Choroid plexus epithelial cell (primary cell): ENCODE data around the gene GLRX2.

Experiments used
- DNase-seq: peaks from one replicate; pipeline ENCODE4 v3.0.0-alpha.2; 2010; ENCODE audit warnings: low read depth
- H3K4me3 ChIP-seq: 2 replicates; pipeline ENCODE4 v1.5.1; 2011; ENCODE audit warnings: low read depth, mild to moderate bottlenecking, control low read depth, low read length, moderate library complexity
- TF ChIP-seq, protein P1 (sequence below): conservative IDR thresholded peaks from 2 replicates; pipeline ENCODE4 v1.5.1; 2011; ENCODE audit warnings: low read depth, mild to moderate bottlenecking, control low read depth, inconsistent platforms, low read length, moderate library complexity

Gene GLRX2, protein sequence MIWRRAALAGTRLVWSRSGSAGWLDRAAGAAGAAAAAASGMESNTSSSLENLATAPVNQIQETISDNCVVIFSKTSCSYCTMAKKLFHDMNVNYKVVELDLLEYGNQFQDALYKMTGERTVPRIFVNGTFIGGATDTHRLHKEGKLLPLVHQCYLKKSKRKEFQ

DNA sequence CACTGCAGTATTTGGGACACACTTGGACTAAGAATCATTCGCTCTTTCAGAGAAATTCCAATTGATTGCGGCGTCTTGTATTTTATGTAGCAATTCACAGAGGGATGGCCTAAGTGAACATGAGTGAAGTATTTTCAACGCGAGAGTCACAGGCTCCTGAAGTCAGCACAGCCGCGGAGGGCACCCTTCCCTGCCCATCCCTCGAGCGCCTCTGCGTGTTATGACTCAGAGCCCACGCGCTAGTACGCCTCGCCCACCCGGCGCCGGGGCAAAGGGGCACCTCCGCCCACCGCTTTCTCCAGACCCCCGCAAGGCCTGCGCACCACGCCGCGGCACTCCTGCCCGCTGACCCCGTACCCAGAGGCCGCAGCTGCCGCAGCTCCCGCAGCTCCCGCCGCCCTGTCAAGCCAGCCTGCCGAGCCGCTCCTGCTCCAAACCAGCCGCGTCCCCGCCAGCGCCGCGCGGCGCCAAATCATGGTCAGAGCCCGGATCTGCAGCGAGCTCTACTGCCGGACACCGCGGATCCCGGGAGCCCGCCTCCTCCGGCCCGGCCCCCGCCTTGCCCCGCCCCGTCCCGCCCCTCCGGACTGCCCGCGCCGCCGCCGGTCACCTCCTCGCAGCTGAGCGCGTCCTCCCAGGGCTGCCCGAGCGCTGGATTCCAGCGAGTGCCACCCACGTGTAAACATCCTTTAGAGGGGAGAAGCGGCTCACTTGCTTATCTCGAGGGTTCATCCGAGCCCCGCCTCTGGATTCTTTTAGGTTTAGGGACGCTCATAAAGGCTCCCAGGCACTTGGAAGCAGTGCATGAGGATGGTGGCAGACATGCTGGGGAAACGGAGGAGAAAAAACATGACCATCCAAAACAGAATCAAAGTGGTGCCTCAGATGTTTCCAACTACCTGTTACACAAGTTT is at the start of gene GLRX2:
Gene GLRX2, minus strand, starts transcription at position 508 of the 914 bp plus-strand sequence. Its CDS starts 32 bp downstream, at position 476.
- peak within 1 kb of the TSS; percentile 80 for H3K4me3 ChIP-seq
- DNase-seq: peak; percentile 88
- TF ChIP-seq, protein P1, sequence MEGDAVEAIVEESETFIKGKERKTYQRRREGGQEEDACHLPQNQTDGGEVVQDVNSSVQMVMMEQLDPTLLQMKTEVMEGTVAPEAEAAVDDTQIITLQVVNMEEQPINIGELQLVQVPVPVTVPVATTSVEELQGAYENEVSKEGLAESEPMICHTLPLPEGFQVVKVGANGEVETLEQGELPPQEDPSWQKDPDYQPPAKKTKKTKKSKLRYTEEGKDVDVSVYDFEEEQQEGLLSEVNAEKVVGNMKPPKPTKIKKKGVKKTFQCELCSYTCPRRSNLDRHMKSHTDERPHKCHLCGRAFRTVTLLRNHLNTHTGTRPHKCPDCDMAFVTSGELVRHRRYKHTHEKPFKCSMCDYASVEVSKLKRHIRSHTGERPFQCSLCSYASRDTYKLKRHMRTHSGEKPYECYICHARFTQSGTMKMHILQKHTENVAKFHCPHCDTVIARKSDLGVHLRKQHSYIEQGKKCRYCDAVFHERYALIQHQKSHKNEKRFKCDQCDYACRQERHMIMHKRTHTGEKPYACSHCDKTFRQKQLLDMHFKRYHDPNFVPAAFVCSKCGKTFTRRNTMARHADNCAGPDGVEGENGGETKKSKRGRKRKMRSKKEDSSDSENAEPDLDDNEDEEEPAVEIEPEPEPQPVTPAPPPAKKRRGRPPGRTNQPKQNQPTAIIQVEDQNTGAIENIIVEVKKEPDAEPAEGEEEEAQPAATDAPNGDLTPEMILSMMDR: no peak

DNA sequence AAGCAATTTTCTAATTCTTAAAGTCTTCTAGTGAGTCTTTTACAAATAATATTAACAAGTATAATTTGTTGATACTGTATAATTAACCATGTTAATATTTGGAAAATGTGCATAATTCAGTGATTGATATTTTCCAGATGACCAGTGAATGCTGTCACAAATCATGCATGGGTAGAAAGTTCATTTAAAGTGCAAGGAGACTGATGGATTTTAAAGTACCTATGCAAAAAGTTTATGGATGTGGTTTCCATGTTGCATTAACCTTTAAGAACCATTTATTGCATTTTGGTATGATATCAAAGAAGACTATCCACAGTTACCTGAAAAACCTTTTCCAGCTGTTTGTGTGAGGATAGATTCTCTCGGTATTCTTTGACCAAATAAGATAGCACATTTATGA is 39.8 kb upstream of the GLRX2 start:
- TF ChIP-seq, protein P1: no peak
- DNase-seq: no peak

DNA sequence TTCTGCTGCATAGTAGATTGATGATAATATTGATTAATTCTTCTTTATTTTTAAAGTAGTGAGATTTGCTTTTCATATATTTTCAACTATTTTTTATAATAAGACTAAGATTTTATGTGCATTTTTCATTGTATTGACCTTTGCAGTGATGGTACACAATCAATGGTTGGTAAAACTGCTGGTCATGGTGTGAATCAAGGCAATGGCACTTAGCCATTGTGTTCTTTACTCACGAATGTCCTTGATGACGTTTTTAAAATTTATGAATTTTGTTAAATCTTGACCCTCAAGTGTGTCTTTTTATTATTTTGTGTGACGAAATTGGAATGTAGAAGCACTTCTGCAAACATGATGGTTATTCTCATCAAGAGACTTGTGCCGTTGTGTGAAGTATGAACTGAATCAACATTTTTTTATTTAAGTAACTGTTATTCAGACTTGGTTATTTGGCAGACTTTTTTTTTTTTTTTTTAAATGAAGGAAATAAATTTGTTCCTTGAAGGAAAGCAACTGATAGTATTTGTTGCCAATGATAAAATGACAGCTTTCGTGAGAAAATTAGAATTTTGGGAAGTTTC is 39.2 kb upstream of the GLRX2 start:
- DNase-seq: no peak
- TF ChIP-seq, protein P1: no peak
- no peak overlapping the region for H3K4me3 ChIP-seq

More for the DNA sequence above, 39.8 kb upstream of the GLRX2 start:
- no peak overlapping the region for H3K4me3 ChIP-seq

DNA sequence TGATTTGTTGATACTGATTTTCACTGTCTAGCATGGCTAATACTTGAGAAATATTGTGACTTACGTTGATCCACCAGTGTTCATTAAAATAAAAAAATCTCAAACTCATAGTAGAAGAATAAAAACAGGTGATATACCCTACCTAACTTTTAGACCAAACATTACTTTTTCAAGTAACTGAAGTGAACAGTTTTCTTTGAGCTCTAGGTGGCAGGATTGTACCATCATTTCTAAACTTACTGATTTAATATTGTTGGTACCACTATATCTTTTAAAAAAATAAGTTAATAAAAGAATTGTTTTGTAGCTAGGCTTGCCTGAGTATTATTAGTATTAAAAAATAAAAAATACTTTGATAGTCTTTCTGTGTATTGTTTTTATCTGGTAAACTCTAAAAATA is 38.1 kb upstream of the GLRX2 start:
- TF ChIP-seq, protein P1: peak; percentile 51
- peak; percentile 51 for DNase-seq
- no peak overlapping the region for H3K4me3 ChIP-seq

DNA sequence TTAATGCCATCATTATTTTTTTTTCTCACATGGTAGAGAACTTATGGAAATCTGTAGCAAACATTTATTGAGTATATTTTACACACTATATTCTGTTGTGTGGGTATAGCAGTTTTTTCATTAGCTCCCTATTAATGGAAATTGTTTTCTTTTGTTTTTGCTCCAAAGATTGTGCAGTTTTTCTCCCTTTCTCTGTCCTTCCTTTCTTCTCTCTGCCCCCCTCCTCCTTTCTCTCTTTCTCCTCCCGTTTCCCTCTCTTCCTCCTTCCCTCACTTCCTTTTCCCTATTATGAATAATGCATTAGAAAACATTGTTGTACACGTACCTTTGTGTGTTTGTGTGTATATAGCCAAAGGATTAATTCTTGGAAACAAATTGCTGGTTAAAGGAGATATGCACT is 37.2 kb upstream of the GLRX2 start:
- no peak for DNase-seq
- H3K4me3 ChIP-seq: no peak overlapping the region
- TF ChIP-seq, protein P1: no peak

DNA sequence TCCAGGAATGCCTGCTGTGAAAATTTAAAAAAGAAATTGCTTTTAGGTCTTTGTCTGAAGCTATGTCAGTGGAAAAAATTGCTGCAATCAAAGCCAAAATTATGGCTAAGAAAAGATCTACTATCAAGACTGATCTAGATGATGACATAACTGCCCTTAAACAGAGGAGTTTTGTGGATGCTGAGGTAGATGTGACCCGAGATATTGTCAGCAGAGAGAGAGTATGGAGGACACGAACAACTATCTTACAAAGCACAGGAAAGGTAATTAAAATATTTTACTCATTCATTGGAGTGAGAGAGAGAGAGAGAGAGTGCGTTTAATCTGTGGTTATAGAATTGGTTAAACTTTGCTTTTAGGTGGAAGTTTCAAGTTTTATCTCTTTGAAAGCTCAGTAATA is 36.6 kb upstream of the GLRX2 start:
- DNase-seq: no peak
- TF ChIP-seq, protein P1: no peak
- no peak overlapping the region for H3K4me3 ChIP-seq
